HG03097 (cell line): ENCODE results near the gene ALDH9A1.
"Not testable (repeated sequence)": the region's sequence is repeated elsewhere in the genome, so short reads cannot be mapped to it uniquely, and the experiment has no call there.

Source experiments
- ATAC-seq: cut with Tn5 transposase; IDR thresholded peaks from one replicate; pipeline ENCODE4 v1.9.1; 2021; ENCODE audit not compliant: unreplicated experiment, low FRiP score

Gene ALDH9A1

DNA sequence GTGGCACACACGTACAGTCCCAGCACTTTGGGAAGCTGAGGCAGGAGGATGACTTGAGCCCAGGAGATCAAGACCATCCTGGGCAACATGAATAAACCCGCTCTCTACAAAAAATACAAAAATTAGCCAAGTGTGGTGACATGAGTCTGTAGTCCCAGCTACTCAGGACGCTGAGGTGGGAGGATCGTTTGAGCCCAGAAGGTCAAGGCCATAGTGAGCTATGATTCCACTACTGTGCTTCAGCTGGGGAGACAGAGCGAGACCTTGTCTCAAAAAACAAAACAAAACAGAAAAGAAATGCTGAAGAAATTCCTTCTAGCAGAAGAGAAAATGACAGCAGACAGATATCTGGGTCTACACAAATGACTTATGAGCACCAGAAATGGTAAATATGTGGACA is 10.3 kb downstream of the ALDH9A1 start:
- no peak for ATAC-seq

DNA sequence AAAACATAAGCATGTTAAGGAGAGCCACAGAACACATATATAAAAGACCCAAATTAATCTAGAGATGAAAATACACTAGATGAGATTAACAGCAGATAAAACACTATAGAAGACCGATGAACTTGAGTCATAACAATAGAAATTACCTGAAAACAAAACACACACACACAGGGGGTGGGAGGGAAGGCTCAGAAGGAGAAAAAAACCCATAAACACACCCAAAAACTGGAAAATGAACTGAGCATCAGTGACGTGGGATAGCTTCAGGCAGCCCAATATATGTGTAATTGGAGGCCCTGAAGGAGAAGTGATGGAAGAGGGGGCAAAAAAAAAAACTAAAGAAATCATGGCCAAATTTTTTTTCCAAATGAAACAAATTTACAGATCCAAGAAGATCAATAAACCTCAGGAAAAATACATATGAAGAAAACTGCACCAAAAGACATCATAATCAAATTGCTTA is 11.4 kb downstream of the ALDH9A1 start:
- no peak for ATAC-seq

DNA sequence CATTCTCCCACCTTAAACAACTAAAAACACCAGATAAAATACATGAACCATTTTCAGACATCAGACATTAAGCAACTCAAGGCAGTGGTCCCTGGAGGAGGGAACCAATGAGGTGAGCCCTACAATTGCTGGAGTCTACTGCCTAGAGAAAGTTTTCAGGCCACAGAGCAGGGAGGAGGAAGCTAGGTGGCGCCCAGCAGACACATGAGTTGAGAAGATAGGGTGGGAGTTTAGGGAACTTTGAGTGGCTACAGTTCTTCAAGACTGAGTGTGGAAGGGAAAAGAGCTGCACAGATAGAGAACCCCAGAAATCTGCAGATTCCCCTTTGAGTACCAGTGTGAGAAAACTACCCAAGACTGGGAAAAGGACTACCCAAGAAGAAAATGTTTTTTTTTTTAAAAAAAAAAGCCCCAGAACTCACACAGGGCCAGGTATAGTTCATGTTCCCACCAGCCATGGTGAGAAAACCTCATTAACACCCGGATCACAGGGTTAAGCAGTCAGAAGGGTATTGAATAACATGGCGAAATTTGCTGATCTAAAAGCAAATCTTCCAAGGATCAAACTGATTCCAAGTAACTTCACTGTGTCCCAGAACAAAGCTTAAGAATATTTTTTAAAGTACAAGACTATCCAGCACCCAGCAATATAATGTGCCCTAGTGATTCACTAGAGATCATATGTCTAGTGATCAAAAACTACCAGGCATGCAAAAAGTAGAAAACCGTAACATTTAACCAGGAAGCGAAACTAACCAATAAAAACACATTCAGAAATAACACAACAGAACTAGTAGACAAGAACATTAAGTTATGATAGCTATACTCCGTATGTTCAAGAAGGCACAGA is 12.0 kb downstream of the ALDH9A1 start:
- no peak for ATAC-seq

DNA sequence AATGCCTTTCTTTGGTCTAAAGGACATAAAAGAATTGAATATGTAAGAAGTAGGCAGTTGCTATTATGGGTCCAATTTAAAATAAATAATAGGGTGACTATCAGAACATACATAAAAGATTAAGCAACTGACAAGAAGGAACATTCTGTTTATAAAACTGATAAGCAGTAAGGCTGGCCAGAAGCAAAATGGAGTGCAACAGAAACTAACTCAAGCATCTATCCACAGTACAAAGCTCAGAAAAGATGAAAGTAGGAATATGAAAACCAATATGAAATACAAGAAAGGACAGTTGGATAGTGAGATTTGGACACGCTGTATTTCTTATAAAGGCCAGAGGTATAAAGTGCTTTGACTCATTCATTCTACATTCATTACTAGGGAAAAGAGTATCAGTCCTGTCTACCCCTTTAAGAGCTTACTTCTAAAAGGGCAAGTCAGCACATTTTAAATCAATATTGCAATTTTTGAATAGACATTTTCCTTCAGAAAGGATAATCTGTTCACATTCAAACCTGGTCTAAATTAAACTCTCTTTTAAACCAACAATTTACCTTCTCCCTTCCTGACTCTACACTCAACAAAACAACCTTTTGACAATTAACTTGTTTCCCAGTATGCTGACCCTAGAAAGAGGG is 14.4 kb downstream of the ALDH9A1 start:
- no peak for ATAC-seq

DNA sequence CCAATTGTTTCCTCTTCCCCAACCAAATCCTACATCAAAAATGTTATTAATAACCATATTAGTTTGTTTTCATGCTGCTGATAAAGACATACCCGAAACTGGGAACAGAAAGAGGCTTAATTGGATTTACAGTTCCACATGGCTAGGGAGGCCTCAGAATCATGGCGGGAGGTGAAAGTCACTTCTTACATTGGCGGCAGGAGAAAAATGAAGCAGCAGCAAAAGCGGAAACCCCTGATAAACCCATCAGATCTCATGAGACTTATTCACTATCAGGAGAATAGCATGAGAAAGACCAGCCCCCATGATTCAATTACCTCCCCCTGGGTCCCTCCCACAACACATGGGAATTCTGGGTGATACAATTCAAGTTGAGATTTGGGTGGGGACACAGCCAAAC is 17.6 kb downstream of the ALDH9A1 start:
- not testable (repeated sequence) for ATAC-seq

DNA sequence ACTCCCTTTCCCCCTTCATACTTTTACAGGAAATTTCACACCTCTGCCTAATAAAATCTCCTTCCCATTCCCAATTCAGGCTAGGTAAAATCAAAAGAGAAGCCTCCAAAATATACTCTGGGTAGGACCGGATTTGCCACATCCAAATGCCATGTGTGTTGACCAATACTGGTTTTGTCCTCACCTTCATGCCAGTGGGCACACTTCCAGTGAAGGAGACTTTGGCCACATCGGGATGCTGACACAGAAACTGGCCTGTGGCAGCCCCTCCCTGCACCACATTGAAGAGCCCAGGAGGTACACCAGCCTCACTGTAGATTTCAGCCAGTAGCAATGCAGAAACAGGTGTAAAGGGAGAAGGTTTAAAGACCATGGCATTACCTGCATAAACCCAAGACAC is 18.1 kb downstream of the ALDH9A1 start:
- ATAC-seq = no peak

DNA sequence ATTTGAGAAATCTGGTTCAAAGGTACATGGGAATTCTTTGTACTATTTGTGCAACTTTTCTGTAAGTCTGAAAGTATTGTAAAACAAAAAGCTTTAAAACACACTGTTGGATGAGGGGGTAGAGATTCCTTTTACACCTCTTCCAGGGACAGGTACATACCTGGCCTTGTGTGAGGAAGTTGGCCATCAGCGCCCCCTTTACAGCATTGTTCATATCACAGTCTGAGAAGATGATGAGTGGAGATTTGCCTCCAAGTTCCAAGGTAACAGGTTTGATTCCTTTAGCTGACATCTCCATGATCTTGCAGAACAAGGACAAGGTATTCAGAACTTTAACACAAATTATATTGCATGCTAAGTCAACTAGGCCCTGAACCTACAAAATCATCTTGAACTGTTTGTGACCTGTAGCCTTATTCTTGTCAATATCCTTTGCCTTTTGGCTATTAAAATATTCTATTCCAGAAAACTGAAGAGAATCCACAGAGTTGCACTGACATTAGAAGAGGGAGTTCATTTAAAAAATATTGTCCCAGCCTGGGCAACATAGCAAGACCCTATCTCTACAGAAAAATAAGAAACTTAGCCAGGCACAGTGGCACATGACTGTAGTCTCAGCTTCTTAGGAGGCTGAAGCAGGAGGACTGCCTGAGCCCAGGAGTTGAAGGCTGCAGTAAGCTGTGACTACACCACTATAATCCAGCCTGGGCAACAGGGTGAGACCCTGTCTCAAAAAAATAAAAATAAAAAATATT is 18.9 kb downstream of the ALDH9A1 start:
- ATAC-seq = no peak

DNA sequence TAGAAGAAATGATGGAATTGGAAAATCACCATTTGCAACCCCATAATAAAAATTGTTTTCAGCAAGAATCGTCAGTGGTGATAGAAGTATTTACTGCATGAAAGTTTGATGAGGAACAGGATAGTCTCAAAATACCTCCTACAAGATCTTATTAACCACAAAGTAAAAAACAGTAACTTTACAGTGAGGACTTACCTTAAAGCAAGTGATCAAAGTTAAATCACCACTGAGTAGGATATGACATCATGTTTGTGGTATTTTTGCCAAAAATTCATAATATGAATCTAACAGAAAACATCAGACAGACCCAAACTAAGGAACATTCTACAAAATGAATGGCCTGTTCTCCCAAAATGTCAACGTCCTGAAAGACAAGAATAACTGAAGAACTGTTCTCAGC is 19.9 kb downstream of the ALDH9A1 start:
- no peak for ATAC-seq

DNA sequence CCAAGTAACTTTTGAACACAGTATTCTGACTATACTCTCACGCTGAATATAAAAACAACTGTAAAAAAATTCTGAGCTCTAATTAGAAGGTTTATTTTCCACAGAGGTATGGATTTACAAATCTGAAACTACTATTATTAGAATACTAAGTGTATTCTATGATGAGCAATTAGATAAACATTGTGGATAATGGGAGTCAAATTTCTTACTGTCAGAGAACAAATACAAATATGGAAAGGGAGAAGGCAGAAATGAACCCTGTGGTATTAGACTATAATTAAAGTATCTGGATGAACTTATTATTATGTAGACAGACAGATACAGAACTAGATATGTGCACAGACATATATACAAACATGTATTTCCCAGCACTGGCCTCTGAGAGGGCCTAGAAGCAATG is 22.6 kb downstream of the ALDH9A1 start:
- ATAC-seq = no peak

DNA sequence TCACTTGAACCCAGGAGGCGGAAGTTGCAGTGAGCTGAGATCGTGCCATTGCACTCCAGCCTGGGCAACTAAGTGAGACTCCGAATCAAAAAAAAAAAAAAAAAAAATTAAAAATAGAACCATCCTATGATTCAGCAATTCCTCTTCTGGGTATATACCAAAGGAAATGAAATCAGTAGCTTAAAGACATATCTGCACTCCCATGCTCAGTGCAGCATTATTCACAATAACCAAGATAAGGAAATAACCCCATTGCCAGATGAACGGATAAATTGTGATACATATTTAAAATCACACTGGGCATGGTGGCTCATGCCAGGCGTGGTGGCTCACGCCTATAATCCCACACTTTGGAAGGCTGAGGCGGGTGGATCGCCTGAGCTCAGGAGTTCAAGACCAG is 23.8 kb downstream of the ALDH9A1 start:
- no peak for ATAC-seq

DNA sequence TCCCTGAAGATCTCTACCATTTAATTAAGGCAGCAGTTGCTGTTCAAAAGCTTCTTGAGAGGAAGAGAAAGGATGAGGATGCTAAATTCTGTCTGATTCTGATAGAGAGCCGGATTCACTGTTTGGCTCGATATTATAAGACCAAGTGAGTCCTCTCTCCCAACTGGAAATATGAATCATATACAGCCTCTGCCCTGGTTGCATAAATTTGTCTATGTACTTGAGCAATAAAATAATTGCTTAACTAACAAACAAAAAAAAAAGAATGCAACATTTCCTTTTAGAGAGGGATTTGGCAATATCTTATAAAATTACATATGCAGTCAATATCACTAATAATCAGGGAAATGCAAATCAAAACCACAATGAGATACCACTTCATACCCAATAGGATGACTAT is 26.8 kb downstream of the ALDH9A1 start:
- no peak for ATAC-seq

DNA sequence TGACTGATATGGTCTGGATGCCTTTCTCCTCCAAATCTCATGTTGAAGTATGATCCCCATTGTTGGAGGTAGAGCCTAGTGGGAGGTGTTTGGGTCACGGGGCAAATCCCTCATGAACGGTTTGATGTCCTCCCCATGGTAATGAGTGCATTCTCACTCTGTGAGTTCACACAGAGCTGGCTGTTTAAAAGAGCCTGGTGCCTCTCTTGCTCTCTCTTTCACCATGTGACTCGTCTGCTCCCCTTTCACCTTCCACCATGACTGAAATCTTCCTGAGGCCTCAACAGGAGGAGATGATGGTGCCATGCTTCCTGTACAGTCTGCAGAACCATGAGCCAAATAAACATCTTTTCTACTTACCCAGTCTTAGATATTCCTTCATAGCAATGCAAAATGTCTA is 30.2 kb downstream of the ALDH9A1 start:
- no peak for ATAC-seq

DNA sequence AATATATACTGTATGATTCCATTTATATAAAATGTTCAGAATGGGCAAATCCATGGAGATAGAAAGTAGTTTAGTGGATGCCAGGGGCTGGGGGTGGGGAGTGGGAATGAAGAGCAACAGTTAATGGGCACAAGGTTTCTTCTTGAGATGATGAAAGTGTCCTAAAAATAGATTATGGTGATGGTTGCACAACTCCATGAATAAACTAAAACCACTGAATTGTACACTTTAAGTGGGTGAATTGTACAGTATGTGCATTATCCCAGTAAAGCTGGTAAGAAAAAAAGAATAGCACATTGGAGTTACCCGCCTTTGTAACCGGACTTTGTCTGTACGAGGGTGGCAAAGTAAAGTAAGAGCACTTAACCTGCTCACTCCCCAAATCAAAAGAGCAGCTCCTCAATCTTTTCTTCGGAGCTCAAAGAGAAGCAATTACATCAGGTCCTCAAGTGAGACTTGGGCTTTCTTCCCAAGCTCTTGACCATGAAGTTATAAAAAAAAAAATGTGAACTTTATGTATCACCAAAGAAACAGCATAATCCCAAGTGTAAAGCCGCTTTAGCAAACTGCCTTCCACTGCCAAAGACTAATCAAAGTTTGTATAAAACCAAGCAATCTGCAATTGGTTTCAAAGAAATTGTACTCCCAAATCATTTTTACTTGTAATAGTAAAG is 32.1 kb downstream of the ALDH9A1 start:
- no peak for ATAC-seq

DNA sequence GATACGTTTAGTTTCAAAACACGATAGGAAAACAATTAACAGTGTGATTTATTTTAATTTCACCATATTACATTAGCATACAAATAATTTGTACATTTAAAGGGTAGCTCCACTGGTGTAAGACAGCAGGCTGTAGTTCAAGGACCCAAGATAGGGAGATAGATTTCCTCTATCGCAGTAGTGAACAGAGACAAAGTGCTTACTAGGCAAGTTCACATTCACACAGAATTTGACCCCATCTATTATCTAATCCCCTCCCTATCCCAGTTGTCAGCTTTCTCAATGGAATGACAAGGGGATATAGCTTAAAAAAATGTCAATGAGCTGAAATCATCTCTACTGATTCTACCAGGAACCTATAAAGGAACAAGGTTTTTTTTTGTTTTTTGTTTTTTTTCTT is 36.2 kb downstream of the ALDH9A1 start:
- no peak for ATAC-seq

DNA sequence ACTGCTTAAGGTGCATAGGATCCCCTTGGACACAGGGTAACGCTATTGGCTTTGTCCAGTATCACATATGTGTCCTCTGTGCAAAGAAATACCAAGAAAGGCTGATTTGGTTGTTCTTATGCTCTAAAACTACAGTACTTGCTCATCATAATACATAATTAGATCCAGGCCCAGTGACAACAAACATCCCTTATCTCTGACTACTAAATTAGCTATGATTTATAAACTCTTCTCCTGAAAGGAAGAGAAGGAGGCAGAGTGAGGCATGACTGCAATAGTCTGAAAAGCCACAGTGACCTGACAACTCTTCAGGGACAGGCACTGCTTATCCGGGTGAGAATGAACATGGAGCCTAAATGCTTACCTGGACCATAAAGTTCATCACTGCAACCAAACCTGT is 36.7 kb downstream of the ALDH9A1 start:
- no peak for ATAC-seq

DNA sequence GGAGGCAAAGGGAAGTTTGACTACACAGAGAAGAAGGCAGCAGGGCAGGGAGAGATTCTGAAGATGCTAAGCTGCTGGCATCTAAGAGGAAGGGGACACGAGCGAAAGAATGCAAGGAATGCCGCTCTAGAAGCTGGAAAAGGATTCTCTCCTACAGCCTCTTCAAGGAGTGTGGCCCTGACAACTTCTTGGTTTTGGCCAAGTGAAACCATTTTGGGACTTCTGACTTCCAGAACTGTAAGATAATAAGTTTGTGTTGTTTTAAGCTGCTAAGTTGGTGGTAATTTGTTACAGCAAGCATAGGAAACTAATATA is 38.8 kb downstream of the ALDH9A1 start:
- no peak for ATAC-seq

DNA sequence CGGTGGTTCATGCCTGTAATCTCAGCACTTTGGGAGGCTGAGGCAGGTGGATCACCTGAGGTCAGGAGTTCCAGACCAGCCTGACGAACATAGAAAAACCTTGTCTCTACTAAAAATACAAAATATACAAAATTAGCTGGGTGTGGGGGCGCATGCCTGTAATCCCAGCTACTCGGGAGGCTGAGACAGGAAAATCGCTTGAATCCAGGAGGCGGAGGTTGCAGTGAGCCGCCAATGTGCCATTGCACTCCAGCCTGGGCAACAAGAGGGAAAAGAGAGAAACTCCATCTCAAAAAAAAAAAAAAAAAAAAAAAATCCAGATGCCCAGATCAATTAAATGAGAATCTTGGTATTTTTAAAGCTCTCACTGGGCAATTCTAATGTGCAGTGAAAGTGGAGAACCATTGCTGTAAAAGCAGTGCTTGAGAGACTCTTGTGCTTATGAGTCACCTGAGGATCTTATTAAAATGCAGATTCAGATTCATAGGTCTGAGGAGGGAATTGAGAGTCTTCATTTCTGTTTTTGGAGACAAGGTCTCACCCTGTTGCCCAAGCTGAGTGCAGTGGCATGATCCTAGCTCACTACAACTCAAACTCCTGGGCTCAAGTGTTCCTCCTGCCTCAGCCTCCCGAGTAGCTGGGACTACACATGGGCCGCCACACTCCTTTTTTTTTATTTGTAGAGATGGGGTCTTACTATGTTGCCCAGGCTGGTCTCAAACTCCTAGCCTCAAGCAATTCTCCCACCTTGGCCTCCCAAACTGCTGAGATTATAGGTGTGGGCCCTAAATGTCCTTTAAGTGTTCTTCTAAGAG is 39.4 kb downstream of the ALDH9A1 start:
- not testable (repeated sequence) for ATAC-seq

DNA sequence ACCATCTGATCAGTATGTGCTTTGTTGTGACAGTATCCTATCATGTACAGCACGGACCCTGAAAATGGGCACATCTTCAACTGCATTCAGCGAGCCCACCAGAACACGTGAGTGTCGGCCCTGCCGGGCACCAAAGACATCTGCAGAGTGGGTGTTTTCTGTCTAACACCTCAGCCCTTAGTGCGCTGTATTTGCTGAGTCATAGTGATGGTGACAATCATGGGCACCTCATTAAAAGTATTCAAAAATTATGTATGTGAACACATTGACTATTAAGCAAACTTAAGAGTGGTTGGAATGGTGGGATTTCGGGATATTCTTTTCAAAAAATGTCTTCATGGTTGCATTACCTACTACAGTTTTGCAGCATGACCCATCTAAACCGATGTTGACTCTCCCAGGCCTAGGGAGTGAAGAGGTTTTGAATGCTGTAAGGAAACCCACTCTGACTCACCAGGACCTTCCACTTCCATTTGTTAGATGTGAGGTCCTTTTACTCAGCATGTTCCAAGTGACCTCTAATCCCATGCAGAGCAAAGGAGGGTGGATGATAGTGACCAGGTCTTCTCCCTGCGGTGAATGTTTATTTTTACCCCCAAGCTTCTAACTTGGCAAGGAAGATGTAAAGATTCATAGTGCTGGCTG is 47.3 kb downstream of the ALDH9A1 start:
- ATAC-seq = no peak

DNA sequence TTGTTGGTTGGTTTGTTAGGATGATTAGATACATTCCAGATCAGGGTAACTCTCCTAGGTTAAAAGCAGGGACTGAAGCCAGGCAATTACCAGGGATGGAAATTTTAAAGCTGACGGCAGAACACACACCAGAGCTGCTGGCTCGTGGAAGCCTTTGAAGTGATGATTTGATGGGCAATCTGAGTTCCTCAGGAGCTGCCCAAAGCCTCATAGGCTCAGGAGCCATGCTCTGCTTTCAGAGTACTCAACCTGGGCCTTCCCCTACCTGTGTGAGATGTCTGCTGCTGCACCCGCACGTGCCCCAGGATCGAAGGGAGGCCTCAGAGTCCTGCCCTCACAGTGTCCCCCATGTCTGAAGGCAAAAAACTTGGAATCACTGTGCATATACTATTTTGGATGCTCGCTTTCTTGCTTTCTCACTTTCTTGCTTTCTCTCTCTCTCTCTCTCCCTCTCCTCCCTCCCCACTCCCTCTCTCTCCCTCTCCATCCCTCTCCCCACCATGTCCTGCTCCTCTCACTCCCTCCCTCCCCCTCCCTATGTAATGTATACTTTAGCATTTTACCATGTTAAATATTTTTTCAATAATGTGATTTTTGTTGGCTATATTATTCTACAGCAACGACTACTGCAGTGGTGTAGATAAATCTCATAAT is 49.3 kb downstream of the ALDH9A1 start:
- no peak for ATAC-seq
